Stimulated activated CD4-positive, alpha-beta T cell treated with anti-CD3 and anti-CD28 coated beads, Interleukin-12 subunit alpha, Interleukin-12 subunit beta, amount 100 ng/mL, for 4 hours (primary cell): ENCODE results near the gene PRPSAP1.
A peak's percentile ranks its signal among the peaks of the same experiment; 100 is the strongest.
"Not testable (repeated sequence)": the region's sequence is repeated elsewhere in the genome, so short reads cannot be mapped to it uniquely, and the experiment has no call there.

Experiments
- DNase-seq: peaks from one replicate; pipeline ENCODE4 v3.0.0-alpha.2; 2020

PRPSAP1 gene

DNA sequence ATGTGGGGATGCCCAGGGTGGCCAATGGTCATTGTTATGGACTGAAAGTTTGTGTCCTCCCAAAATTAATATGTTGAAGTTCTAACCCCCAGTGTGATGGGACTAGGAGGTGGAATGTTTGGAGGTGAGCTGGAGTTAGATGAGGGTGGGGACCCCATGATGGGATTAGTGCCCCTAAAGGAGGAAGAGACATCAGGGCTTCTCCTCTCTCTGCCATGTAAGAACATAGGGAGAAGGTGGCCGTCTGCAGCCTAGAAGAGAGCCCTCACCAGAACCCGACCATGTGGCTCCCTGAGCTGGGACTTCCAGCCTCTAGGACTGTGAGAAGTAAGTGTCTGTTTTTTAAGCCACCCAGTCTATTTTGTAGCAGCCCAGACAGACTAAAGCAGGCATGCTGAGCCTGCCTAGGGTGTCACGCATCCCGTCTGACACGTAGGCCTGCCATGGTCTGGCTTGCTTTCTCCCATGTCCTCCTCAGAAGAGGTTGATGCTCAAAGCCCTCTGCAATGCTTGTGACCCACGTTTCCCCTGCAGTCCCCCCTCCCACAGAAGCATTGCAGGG, 4.0 kb upstream of the PRPSAP1 start:
- DNase-seq = no peak

DNA sequence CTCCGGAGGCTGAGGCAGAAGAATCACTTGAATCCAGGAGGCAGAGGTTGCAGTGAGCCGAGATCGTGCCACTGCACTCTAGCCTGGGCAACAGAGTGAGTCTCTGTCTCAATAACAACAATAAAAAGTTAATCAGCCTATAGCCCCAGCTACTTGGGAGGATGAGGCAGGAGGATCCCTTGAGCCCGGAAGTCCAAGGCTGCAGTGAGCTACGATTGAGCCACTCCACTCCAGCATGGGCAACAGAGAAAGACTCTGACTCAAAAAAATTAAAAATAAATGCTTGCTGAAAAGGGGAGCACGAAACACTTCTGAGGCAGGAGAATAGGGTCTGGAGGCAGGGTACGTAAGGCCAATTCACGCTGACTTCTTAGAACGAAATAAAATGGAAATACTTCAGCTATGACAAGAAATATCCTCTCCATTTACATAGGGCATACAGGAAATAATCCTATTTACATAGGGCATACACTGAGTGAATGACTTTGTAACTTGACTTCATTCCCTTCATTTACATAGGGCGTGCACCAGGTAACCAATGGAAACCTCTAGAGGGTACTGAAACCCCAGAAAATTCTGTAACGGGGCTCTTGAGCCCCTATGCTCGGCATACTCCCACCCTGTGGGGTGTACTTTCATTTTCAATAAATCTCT, 3.2 kb upstream of the PRPSAP1 start:
- no peak for DNase-seq

- DNase-seq = no peak
These were observed 1.1 kb upstream of the PRPSAP1 start for GRCh38 chr17:76354747-76355310.

DNA sequence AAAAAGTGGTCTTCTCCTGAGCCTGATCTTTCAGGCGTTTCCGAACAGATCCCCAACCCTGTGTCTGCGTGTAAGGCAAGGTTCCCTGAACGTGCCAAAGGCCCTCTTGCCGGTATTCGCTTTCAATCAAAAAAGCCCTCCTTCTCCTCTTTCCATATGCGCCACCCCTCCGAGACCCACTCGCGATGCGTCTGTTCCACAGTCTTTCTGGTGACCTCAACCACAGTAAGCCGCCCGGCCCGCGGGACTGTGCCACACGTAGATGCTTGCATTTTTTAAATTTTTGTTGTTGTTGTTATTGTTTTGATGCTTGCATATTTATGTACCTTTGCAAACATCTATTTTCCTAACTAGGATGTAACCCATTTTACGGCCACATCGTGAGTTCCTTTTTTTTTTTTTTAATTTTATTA, 607 bp upstream of the PRPSAP1 start:
- DNase-seq = no peak

DNA sequence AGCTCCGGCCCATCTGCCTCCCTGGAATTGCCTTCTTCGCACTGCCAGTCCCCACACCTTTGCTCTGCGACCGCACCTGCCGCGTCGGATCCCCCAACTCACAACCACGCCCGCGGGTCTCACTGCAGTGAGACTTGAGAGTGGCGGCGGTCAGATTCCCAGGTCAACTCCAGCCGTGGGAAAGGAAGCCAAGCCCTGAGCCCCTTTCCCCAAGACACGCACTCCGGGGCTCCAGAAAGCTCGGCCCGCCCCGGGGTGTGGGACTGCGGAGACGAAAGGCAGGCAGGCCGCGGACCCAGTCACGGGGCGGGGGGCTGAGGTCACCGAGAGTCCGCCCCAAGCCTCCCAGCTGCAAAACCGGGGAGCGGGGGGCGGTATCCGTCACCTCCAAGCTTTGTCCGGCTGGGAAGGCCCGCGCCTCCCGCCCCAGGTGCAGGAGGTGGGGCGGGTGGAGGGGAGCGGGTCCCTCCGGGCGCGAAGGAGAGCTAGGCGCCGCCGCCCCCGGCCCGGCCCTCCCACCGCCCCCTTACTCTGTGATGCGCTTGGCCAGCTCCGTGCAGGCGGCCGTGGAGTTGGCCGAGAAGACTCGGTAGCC, 615 bp downstream of the PRPSAP1 start:
- peak; percentile 6 for DNase-seq

GRCh38 chr17:76351526-76352071, 2.1 kb downstream of the PRPSAP1 start:
- no peak for DNase-seq

DNA sequence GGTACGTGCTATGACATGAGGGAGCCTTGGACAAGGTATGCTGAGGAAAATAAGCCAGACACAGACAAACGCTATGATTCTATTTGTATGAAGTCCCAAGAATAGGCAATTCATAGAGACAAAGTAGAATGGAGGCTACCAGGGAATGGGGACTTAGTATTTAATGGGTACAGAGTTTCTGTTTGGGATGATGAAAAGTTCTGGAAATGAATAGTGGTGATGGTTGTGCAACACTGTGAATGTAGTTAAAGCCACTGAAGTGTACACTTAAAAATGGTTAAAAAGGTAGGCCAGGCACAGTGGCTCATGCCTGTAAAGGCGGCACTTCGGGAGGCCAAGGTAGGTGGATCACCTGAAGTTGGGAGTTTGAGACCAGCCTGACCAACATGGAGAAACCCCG, 3.3 kb downstream of the PRPSAP1 start:
- no peak for DNase-seq

DNA sequence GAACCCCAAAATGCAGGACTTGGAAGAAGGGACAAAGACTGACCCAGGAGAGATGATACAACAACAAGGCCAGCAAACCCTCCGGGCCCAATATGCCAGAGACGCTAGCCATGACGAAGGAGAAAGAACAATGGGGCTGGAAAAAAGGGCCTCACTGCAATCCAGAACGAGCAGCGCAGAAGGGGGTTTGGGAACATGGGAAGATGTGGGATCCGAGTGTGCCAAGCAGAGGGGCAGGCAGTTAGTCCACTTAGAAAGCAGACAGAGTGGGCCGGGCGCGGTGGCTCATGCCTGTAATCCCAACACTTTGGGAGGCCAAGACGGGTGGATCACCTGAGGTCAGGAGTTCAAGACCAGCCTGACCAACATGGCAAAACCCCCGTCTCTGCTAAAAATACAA, 6.8 kb downstream of the PRPSAP1 start:
- DNase-seq = not testable (repeated sequence)

DNA sequence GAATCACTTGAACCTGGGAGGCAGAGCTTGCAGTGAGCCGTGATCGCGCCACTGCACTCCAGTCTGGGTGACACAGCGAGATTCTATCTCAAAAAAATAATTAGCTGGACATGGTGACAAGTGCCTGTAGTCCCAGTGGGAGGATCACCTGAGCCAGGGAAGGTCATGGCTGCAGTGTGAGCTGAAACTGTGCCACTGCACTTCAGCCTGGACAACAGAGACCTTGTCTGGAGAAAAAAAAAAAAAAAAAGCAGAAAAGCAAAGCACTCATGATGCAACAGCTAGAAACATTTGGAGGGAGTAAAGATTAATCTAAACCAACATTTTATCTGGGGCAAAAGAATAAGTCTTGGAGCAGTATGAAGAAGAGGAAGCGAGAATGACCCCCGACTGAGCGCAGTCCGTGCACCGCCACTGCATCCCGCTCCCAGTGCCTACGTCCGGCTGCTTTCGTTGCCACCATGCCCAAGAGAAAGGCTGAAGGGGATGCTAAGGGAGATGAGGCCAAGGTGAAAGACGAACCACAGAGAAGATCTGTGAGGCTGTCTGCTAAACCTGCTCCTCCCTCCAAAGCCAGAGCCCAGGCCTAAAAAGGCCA, 8.2 kb downstream of the PRPSAP1 start:
- DNase-seq = no peak

- no peak for DNase-seq
These were observed 10.6 kb downstream of the PRPSAP1 start for GRCh38 chr17:76343106-76343505.

GRCh38 chr17:76341301-76341700, 12.4 kb downstream of the PRPSAP1 start:
- DNase-seq = no peak

GRCh38 chr17:76337413-76337777, 16.3 kb downstream of the PRPSAP1 start:
- no peak for DNase-seq

DNA sequence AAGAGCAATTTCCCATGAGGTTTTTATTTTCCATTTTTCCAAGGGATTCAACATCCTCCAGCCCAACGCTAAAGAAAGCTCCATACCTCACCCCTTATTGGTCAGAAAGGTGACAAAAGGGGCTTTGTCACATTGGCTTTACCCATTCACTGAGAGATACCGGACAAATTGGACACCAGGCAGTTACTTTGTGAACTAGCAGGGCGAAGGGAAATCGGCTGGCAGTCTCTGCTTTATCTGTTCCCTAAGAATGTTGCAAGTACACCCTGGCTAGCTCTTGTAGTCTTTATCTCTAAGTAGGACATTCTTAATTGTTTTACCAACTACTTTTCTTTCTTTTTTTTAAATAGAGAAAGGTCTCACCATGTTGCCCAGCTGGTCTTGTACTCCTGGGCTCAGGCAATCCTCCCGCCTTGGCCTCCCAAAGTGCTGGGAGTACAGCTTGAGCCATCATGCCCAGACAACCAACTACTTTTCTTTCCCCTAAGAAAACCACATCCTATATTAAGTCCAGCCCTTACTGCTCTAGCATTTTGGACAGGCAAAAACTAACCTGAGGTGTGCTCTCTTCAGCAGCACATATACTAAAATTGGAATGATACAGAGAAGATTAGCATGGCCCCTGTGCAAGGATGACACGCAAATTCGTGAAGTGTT, 16.8 kb downstream of the PRPSAP1 start:
- no peak for DNase-seq

- DNase-seq = no peak
These were observed 17.9 kb downstream of the PRPSAP1 start for GRCh38 chr17:76335716-76336381.

- DNase-seq = no peak
These were observed 19.8 kb downstream of the PRPSAP1 start for GRCh38 chr17:76333673-76334505.

GRCh38 chr17:76331083-76331482, 22.6 kb downstream of the PRPSAP1 start:
- no peak for DNase-seq

DNA sequence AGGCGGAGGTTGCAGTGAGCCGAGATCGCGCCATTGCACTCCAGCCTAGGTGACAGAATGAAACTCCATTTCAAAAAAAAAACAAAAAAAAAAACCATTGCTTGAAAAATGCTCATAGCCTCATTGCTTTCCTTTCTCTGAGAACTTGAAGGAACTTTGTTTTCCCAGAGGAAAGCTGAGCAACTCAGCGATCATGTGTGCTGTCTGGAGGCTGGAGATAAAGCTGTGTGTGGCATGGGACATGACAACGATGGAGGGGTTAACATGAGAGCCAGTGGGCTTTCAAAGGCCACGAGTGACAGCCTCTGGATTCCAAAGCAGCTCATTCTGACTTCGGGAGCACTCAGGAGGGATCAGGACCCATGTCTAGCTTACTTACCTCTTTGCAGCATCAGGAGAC, 24.1 kb downstream of the PRPSAP1 start:
- DNase-seq = no peak

DNA sequence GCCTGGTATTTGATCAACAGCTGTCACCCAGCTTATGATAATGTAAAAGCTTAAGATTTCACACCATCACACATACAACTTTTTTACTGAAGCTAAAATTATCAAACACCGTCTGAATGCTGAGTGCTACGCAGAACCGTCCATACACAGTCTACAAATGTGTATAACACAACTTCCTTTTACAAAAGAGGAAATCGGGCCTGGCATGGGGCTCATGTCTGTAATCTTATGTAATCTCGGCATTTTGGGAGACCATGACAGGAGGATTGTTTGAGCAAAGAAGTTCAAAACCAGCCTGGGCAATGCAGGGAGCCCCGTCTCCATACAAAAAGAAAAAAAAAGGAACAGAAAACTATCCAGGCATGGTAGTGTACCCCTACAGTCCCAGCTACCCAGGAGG, 26.0 kb downstream of the PRPSAP1 start:
- no peak for DNase-seq

DNA sequence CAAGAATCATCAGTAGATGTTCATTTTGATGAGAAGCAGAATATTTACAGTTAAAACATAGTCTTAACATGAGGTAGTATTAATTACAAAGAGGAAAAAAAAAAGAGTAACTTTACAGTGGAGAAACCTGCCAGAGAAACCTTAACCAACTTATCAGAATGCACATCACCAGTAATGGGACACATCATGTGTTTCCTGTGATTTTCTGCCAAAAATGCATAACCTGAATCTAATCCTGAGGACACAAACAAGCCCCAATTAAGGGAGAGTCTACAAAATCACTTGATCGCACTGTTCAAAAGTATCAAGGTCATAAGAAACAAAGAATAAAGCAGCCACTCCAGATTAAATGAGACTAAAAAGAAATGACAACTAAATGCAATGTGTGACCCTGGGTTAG, 27.4 kb downstream of the PRPSAP1 start:
- no peak for DNase-seq

- no peak for DNase-seq
These were observed 35.1 kb downstream of the PRPSAP1 start for GRCh38 chr17:76318586-76318985.

DNA sequence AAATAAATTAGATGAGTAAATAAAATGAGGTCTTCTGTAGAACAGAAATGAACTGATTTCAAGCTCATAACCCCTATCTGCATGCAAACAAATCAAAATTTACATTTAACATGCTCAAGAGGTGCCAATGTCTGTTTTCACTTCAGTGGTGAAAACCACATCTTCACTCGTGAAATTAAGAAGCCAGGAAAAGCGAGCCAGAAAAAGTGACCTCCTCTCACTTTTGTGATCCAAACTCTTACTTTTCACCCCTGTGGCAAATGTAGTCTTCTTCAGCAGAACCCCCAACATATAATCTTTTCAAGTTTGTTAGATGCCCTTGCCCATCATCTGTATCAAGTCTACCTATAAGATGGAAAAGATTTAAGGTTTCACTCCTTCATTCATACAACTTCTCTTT, 36.2 kb downstream of the PRPSAP1 start:
- DNase-seq = no peak
